GM12875 (cell line): Measurements from ENCODE around the gene MAP2K6.

Experiments
- H3K4me3 ChIP-seq: one replicate; pipeline ENCODE4 v1.5.1; 2011; ENCODE audit warnings: low read depth, low read length, control low read depth
- TF ChIP-seq, protein P1 (sequence below): IDR thresholded peaks from 2 replicates; pipeline ENCODE4 v1.5.1; 2011; ENCODE audit warnings: low read depth, mild to moderate bottlenecking, control low read depth, inconsistent platforms, low read length, moderate library complexity, borderline replicate concordance; ENCODE audit not compliant: insufficient read depth

MAP2K6 gene

DNA sequence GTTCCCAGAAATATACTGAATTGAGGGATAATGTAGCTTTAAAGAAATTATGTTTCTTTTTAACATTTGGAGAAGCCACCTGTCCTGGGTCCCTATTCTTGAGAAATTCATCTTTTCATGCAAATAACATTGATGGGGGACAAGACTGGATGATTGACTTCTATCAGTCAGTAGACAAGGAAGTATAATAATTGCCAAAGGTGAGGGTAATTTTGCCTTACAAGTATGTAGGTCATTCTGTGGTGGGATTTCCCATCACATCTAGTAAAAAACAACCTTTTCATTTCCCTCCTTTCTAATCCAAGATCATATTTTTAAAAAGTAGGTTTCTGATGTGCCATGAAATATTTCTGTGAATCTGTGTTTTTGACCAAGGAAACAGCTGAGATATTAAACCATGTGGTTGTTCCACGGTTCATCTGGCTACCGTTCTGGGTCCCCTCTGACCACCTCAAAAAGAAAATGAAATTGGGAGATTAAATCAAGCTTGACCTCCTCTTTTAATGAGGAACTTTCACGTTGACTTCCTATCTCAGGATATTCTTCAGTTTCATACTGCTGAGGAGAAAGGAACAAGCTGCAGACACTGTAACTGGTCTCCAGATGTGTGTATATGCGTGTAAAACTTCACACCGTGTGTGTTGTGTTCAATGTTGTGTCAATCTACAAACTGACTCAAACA lies 138.6 kb downstream of the MAP2K6 start:
- TF ChIP-seq, protein P1, sequence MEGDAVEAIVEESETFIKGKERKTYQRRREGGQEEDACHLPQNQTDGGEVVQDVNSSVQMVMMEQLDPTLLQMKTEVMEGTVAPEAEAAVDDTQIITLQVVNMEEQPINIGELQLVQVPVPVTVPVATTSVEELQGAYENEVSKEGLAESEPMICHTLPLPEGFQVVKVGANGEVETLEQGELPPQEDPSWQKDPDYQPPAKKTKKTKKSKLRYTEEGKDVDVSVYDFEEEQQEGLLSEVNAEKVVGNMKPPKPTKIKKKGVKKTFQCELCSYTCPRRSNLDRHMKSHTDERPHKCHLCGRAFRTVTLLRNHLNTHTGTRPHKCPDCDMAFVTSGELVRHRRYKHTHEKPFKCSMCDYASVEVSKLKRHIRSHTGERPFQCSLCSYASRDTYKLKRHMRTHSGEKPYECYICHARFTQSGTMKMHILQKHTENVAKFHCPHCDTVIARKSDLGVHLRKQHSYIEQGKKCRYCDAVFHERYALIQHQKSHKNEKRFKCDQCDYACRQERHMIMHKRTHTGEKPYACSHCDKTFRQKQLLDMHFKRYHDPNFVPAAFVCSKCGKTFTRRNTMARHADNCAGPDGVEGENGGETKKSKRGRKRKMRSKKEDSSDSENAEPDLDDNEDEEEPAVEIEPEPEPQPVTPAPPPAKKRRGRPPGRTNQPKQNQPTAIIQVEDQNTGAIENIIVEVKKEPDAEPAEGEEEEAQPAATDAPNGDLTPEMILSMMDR: no peak
- no peak overlapping the region for H3K4me3 ChIP-seq

- TF ChIP-seq, protein P1: no peak
- no peak overlapping the region for H3K4me3 ChIP-seq
Observed at GRCh38 chr17:69555056-69555455, 140.6 kb downstream of the MAP2K6 start.

DNA sequence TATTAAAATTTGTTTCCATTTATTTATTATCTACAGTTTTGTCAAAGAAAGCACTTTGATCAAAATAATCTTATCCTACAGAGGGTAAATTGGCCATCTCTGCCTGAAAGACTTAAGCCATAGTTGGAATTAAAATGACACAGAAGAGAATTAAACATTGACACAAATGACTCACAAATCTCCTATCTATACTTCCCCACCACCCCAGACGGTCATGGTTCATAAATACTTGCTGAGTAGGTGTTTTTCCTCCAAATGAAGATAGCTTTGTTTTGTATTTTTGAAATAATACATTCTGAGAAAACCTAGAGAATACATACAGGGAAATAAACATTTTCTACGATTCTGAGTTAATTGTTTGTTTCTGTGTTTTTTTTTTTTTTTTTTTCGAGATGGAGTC lies 142.8 kb downstream of the MAP2K6 start:
- no peak overlapping the region for H3K4me3 ChIP-seq
- TF ChIP-seq, protein P1: no peak

- no peak overlapping the region for H3K4me3 ChIP-seq
- TF ChIP-seq, protein P1: no peak
Observed at GRCh38 chr17:69558796-69559195, 144.3 kb downstream of the MAP2K6 start.

DNA sequence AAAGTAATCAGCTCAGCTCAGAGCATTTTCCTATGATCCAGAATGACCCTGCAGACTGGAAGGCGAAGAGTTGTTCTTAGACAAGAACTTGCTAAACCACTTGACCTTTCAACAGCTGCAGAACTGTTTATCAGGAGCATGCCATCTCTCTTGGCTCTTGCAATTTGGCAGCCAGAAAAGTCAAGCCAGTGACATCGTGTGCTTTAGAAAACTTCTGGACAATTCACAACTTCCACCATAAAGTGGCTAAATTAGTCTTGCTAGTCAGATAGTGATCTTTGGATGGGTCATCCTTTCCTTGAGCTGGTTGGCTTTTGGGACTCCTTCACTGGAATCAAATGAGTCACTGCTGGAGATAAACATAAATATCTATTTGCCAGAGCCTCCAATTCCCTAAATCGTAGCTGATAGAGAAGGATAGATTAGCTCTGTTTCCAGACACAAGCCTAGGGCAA lies 146.5 kb downstream of the MAP2K6 start:
- TF ChIP-seq, protein P1: no peak
- no peak overlapping the region for H3K4me3 ChIP-seq

- no peak overlapping the region for H3K4me3 ChIP-seq
- TF ChIP-seq, protein P1: no peak
Observed at GRCh38 chr17:69561462-69561861, 147.0 kb downstream of the MAP2K6 start.

DNA sequence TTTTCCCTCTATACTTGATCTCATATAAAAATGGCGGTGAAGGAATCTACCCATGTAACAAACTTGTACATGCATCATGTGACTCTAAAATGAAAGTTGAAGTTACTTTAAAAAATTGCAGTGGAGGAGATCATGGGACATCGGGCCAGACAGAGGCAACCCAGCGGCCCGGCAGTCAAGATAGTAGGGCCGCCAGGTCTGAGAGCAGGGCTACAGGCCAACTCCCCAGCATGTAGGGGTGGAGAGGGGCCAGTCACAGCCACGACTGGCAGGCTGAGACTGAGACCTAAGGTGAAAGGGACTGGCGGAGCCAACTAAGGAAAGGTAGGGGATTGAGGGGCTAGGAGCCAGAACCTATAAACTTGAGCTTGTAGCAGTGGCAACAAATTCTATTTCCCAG lies 150.9 kb downstream of the MAP2K6 start:
- TF ChIP-seq, protein P1: no peak

More for the DNA sequence above, 150.9 kb downstream of the MAP2K6 start:
- no peak overlapping the region for H3K4me3 ChIP-seq
